Cardiac muscle cell (in vitro differentiated cells and primary cell): ENCODE results near the gene BAX. TPM values are rescaled to one million over a fixed set of nuclear protein-coding genes. Genes with fewer than 3 reads are reported as not detected.

Source experiments
- DNase-seq, 2 donors: peaks; one replicate each; pipeline versions ENCODE4 v3.0.0 to v3.0.0-alpha.2; 2010 to 2017; ENCODE audit warnings: low read depth in 1 of 2, low spot score in 1 of 2
- H3K27ac ChIP-seq: fragments of 200-600 bp; sonication (generic); 2 replicates; pipeline ENCODE4 v1.5.1; 2016
- H3K27me3 ChIP-seq: fragments of 200-600 bp; sonication (generic); 2 replicates; pipeline ENCODE4 v1.6.0; 2016; ENCODE audit warnings: control low read depth
- H3K36me3 ChIP-seq: fragments of 200-600 bp; sonication (generic); 2 replicates; pipeline ENCODE4 v1.5.1; 2016; ENCODE audit warnings: control low read depth
- H3K4me1 ChIP-seq: fragments of 200-600 bp; sonication (generic); 2 replicates; pipeline ENCODE4 v1.8.1; 2017; ENCODE audit warnings: low read depth, mild to moderate bottlenecking, mixed run types
- H3K4me3 ChIP-seq: fragments of 200-600 bp; sonication (generic); 2 replicates; pipeline ENCODE4 v1.5.1; 2016; ENCODE audit warnings: mild to moderate bottlenecking
- H3K9me3 ChIP-seq: fragments of 200-600 bp; sonication (generic); 2 replicates; pipeline ENCODE4 v1.5.1; 2017; ENCODE audit warnings: low read depth, mild to moderate bottlenecking, control low read depth
- CTCF ChIP-seq: IDR thresholded peaks from 2 replicates; pipeline ENCODE4 v1.5.1; 2012; ENCODE audit warnings: low read depth, mild to moderate bottlenecking, low read length
- polyA plus RNA-seq: library from polyadenylated mRNA; unstranded; fragments of >200 nt; fragmentation: Nextera tagmentation; extraction: Ambion mirVana; gene quantifications from 2 replicates; pipeline ENCODE4 v1.2.1, GENCODE V29; 2016
- total RNA-seq: library from RNA; depleted of rRNA; stranded (reverse); fragments of >200 nt; gene quantifications from 2 replicates; pipeline ENCODE4 v1.2.3, GENCODE V29; 2016

BAX gene
- total and polyA plus RNA-seq, 2 experiments from 2014 or later: 64.2 to 95.2 TPM

- DNase-seq: no peak
- Histone ChIP-seq H3K27ac (peak overlapping the region; percentile 82), H3K4me3 (no peak overlapping the region), H3K27me3 (no peaks in the 10 kb centered on the region), H3K4me1 (peaks cover 17% of the 10 kb centered on the region), H3K9me3 (no peaks in the 10 kb centered on the region), H3K36me3 (peaks cover 4% of the 10 kb centered on the region)
- no peak for TF ChIP-seq CTCF
Measured at GRCh38 chr19:48961673-48962028, 7.0 kb downstream of the BAX start.

GRCh38 chr19:48962029-48962848, 7.6 kb downstream of the BAX start:
- no peak overlapping the region for H3K4me3 ChIP-seq
- H3K4me1 ChIP-seq: peaks cover 17% of the 10 kb centered on the region
- peaks cover 7% of the 10 kb centered on the region for H3K36me3 ChIP-seq
- H3K27me3 ChIP-seq: no peaks in the 10 kb centered on the region
- no peaks in the 10 kb centered on the region for H3K9me3 ChIP-seq
- peak overlapping the region; percentile 82 for H3K27ac ChIP-seq
- TF ChIP-seq CTCF: no peak
- peak in 1 of 2 donors; percentile 40 for DNase-seq

GRCh38 chr19:48962849-48963165, 8.1 kb downstream of the BAX start:
- no peak overlapping the region for H3K4me3 ChIP-seq
- peaks cover 7% of the 10 kb centered on the region for H3K36me3 ChIP-seq
- H3K9me3 ChIP-seq: no peaks in the 10 kb centered on the region
- peaks cover 17% of the 10 kb centered on the region for H3K4me1 ChIP-seq
- H3K27me3 ChIP-seq: no peaks in the 10 kb centered on the region
- no peak for TF ChIP-seq CTCF
- H3K27ac ChIP-seq: peak overlapping the region; percentile 82
- no peak for DNase-seq

GRCh38 chr19:48963371-48964204, 8.9 kb downstream of the BAX start:
- no peak for TF ChIP-seq CTCF
- H3K4me3 ChIP-seq: peak overlapping the region; percentile 4
- peaks cover 17% of the 10 kb centered on the region for H3K4me1 ChIP-seq
- H3K27me3 ChIP-seq: no peaks in the 10 kb centered on the region
- peaks cover 11% of the 10 kb centered on the region for H3K36me3 ChIP-seq
- peak overlapping the region; percentile 82 for H3K27ac ChIP-seq
- DNase-seq: peak; percentile 55 to 76
- H3K9me3 ChIP-seq: no peaks in the 10 kb centered on the region

DNA sequence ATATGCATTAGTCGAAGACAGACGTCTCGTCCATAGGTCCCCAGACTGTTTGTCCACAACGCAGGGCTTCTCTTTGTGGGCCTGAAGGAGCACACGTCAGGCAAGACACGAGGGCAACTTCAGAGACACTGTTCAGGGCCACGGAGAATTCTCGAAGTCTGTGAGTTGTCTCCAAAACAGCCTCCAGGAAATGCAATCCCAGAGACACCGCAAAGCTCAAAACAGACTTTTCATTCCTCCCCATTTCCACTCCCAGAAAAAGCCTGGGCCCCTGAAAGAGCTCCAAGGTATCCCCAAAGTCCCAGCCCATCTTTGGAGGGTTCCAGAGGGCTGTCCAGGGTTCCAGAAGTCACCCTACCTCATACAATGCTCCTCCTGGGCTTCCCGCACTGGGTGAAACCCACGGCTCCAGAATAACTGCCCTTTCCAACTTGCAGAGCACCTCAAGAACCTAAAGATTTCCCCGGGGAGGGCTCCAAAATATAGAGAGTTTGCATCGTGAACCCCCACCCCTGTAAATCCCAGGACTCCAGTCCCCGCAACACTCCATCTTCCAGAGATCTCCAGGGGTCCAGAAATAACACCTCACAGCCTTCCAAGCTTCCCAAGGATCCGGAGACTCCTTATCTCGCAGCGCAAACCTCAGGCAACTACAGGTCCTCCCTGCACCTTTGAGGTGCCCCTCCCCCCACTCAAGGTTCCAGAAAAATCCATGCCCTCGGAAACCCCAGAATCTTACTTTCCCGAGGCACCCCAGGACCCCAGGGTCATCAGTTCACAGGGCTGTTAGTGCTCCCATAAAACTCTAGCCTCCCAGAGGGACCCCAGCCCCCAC, 9.7 kb downstream of the BAX start:
- peaks cover 20% of the 10 kb centered on the region for H3K36me3 ChIP-seq
- H3K9me3 ChIP-seq: no peaks in the 10 kb centered on the region
- H3K4me1 ChIP-seq: peaks cover 17% of the 10 kb centered on the region
- TF ChIP-seq CTCF: no peak
- H3K27me3 ChIP-seq: no peaks in the 10 kb centered on the region
- peak; percentile 21 to 70 for DNase-seq
- H3K27ac ChIP-seq: peak overlapping the region; percentile 82
- peak overlapping the region; percentile 62 for H3K4me3 ChIP-seq
